Measurements from ENCODE around the gene ADAT3.

- TF ChIP-seq CTCF (conservative IDR thresholded peaks at IDR 0.05; ENCODE audit: low read depth, low read length) = no peak
- TF ChIP-seq ELK1 (IDR thresholded peaks at IDR 0.05; ENCODE audit: borderline replicate concordance, low read depth, low read length) = no peak
- TF ChIP-seq RCOR1 (IDR thresholded peaks at IDR 0.05; ENCODE audit: insufficient replicate concordance, low read length) = no peak
- no peak for TF ChIP-seq POLR2A (IDR thresholded peaks at IDR 0.05; ENCODE audit: low read depth, low read length)
- no peak for TF ChIP-seq NFE2L2 (IDR thresholded peaks at IDR 0.05; ENCODE audit: low read depth, low read length)
- no peak for TF ChIP-seq MAZ (IDR thresholded peaks at IDR 0.05; ENCODE audit: borderline replicate concordance, low read depth, low read length)
- TF ChIP-seq MAFK (IDR thresholded peaks at IDR 0.05; ENCODE audit: low read depth, low read length) = no peak
Observed at GRCh38 chr19:1956122-1956494, 50.9 kb downstream of the ADAT3 start.

All from IMR-90 (cell line).